ENCODE results near the gene MYF6.

Gene MYF6

DNA sequence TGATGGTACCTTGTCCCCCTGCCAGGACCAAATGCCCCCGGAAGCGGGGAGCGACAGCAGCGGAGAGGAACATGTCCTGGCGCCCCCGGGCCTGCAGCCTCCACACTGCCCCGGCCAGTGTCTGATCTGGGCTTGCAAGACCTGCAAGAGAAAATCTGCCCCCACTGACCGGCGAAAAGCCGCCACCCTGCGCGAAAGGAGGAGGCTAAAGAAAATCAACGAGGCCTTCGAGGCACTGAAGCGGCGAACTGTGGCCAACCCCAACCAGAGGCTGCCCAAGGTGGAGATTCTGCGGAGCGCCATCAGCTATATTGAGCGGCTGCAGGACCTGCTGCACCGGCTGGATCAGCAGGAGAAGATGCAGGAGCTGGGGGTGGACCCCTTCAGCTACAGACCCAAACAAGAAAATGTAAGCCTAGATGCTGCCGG, 410 bp downstream of the MYF6 start:
- no peak overlapping the region for H3K9ac ChIP-seq (ENCODE audit: low read length)
- H3F3A ChIP-seq (ENCODE audit: insufficient read depth), result no peaks in the 10 kb centered on the region
- no peaks in the 10 kb centered on the region for H3K9me2 ChIP-seq (replicated peaks; ENCODE audit: insufficient read depth, low read length)
- TF ChIP-seq, protein P1, sequence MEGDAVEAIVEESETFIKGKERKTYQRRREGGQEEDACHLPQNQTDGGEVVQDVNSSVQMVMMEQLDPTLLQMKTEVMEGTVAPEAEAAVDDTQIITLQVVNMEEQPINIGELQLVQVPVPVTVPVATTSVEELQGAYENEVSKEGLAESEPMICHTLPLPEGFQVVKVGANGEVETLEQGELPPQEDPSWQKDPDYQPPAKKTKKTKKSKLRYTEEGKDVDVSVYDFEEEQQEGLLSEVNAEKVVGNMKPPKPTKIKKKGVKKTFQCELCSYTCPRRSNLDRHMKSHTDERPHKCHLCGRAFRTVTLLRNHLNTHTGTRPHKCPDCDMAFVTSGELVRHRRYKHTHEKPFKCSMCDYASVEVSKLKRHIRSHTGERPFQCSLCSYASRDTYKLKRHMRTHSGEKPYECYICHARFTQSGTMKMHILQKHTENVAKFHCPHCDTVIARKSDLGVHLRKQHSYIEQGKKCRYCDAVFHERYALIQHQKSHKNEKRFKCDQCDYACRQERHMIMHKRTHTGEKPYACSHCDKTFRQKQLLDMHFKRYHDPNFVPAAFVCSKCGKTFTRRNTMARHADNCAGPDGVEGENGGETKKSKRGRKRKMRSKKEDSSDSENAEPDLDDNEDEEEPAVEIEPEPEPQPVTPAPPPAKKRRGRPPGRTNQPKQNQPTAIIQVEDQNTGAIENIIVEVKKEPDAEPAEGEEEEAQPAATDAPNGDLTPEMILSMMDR (IDR thresholded peaks at IDR 0.05; ENCODE audit: insufficient read depth, low read length, poor library complexity, severe bottlenecking), result no peak
- TF ChIP-seq EZH2phosphoT487 (conservative IDR thresholded peaks at IDR 0.05; ENCODE audit: low read length), result no peak
- no peaks in the 10 kb centered on the region for H3K36me3 ChIP-seq (ENCODE audit: low read length)
- no peaks in the 10 kb centered on the region for H3K27me3 ChIP-seq (ENCODE audit: low read length)
- H3K27ac ChIP-seq (ENCODE audit: low read depth, low read length), result no peak overlapping the region
- no peaks in the 10 kb centered on the region for H3K79me2 ChIP-seq (ENCODE audit: insufficient read depth, low read length)
- no peak overlapping the region for H2AFZ ChIP-seq (ENCODE audit: low read depth, low read length, severe bottlenecking)
- no peak overlapping the region for H3K4me3 ChIP-seq (ENCODE audit: insufficient read depth, low read length, poor library complexity, severe bottlenecking)
- H3K9me3 ChIP-seq (ENCODE audit: insufficient read depth, low read length), result no peaks in the 10 kb centered on the region
- H4K20me1 ChIP-seq (ENCODE audit: low read depth, low read length), result no peaks in the 10 kb centered on the region
- H3K4me2 ChIP-seq (ENCODE audit: low read depth, low read length, poor library complexity, severe bottlenecking), result no peak overlapping the region

DNA sequence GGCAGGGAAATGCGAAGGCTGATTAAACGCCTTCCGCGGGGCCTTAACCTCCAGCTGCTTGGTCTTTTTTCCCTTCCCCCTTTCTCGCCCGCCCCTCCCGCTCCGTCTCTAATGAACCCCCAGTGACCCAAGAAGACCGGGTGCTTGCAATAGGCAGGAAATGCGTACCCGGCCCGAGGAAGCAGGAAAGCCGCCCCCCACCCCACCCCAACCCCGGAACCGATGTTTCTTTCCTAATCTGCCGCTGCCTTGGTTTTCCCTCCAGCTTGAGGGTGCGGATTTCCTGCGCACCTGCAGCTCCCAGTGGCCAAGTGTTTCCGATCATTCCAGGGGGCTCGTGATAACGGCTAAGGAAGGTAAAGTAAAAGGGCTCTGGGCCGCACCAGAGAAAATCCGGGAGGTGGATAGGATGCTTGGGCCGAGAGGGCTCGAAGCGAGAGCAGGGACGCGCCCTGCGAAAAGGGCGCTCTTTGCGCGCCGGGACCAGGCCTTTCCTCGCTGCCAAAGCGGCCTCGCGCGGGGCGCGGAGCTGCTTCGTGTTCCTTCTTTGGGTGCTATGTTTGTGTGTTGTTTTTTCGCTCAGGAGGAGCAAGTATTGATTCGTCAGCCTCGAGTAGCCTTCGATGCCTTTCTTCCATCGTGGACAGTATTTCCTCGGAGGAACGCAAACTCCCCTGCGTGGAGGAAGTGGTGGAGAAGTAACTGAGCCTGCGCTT, 983 bp downstream of the MYF6 start:
- no peaks in the 10 kb centered on the region for H3K36me3 ChIP-seq (ENCODE audit: low read length)
- no peak overlapping the region for H2AFZ ChIP-seq (ENCODE audit: low read depth, low read length, severe bottlenecking)
- H3K9me2 ChIP-seq (replicated peaks; ENCODE audit: insufficient read depth, low read length), result no peaks in the 10 kb centered on the region
- TF ChIP-seq, protein P1 (IDR thresholded peaks at IDR 0.05; ENCODE audit: insufficient read depth, low read length, poor library complexity, severe bottlenecking), result no peak
- TF ChIP-seq EZH2phosphoT487 (conservative IDR thresholded peaks at IDR 0.05; ENCODE audit: low read length), result no peak
- H3K9me3 ChIP-seq (ENCODE audit: insufficient read depth, low read length), result no peaks in the 10 kb centered on the region
- no peak overlapping the region for H3K9ac ChIP-seq (ENCODE audit: low read length)
- no peak overlapping the region for H3K4me2 ChIP-seq (ENCODE audit: low read depth, low read length, poor library complexity, severe bottlenecking)
- no peaks in the 10 kb centered on the region for H3F3A ChIP-seq (ENCODE audit: insufficient read depth)
- H3K79me2 ChIP-seq (ENCODE audit: insufficient read depth, low read length), result no peaks in the 10 kb centered on the region
- no peak overlapping the region for H3K27ac ChIP-seq (ENCODE audit: low read depth, low read length)
- no peak overlapping the region for H3K4me3 ChIP-seq (ENCODE audit: insufficient read depth, low read length, poor library complexity, severe bottlenecking)
- no peaks in the 10 kb centered on the region for H3K27me3 ChIP-seq (ENCODE audit: low read length)
- no peaks in the 10 kb centered on the region for H4K20me1 ChIP-seq (ENCODE audit: low read depth, low read length)

DNA sequence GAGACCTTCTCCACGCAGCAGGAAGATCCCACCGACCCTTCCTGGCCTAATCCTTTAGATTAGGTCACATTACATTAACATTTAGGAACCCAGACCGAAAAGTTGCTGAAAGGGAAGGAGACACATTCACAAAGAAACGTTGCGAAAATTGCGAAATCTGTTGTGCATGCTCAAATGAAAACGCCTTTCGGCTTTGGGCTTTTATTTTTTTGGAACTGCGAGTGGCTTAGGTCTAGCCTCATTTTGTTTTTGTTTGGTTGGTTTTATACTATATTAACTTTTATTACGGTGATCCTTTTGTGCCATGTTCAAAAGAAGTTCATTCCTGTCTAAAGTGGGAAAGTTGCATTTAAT, 1.5 kb downstream of the MYF6 start:
- no peak overlapping the region for H3K4me3 ChIP-seq (ENCODE audit: insufficient read depth, low read length, poor library complexity, severe bottlenecking)
- TF ChIP-seq EZH2phosphoT487 (conservative IDR thresholded peaks at IDR 0.05; ENCODE audit: low read length), result no peak
- TF ChIP-seq, protein P1 (IDR thresholded peaks at IDR 0.05; ENCODE audit: insufficient read depth, low read length, poor library complexity, severe bottlenecking), result no peak
- H3K79me2 ChIP-seq (ENCODE audit: insufficient read depth, low read length), result no peaks in the 10 kb centered on the region
- no peaks in the 10 kb centered on the region for H3F3A ChIP-seq (ENCODE audit: insufficient read depth)
- no peaks in the 10 kb centered on the region for H3K9me2 ChIP-seq (replicated peaks; ENCODE audit: insufficient read depth, low read length)
- H3K27ac ChIP-seq (ENCODE audit: low read depth, low read length), result no peak overlapping the region
- no peak overlapping the region for H2AFZ ChIP-seq (ENCODE audit: low read depth, low read length, severe bottlenecking)
- H3K36me3 ChIP-seq (ENCODE audit: low read length), result no peaks in the 10 kb centered on the region
- H3K9ac ChIP-seq (ENCODE audit: low read length), result no peak overlapping the region
- H3K9me3 ChIP-seq (ENCODE audit: insufficient read depth, low read length), result no peaks in the 10 kb centered on the region
- H3K4me2 ChIP-seq (ENCODE audit: low read depth, low read length, poor library complexity, severe bottlenecking), result no peak overlapping the region
- H4K20me1 ChIP-seq (ENCODE audit: low read depth, low read length), result no peaks in the 10 kb centered on the region
- no peaks in the 10 kb centered on the region for H3K27me3 ChIP-seq (ENCODE audit: low read length)
